ENCODE data around the gene ZBTB25.

The ZBTB25 gene

GRCh38 chr14:64515053-64515452, 11.4 kb upstream of the ZBTB25 start:
- DNase-seq: no peak

- DNase-seq: no peak
Observed at GRCh38 chr14:64513271-64513670, 9.6 kb upstream of the ZBTB25 start.

- peak; percentile 55 for DNase-seq
Observed at GRCh38 chr14:64510825-64511671, 7.4 kb upstream of the ZBTB25 start.

GRCh38 chr14:64509036-64509435, 5.4 kb upstream of the ZBTB25 start:
- DNase-seq: no peak

- DNase-seq: no peak
Observed at GRCh38 chr14:64508215-64508776, 4.7 kb upstream of the ZBTB25 start.

GRCh38 chr14:64507376-64508156, 3.9 kb upstream of the ZBTB25 start:
- DNase-seq: no peak

GRCh38 chr14:64506721-64507120, 3.1 kb upstream of the ZBTB25 start:
- no peak for DNase-seq

- DNase-seq: peak; percentile 91
Observed at GRCh38 chr14:64504897-64505794, 1.5 kb upstream of the ZBTB25 start.

- DNase-seq: peak; percentile 88
Observed at GRCh38 chr14:64504310-64504896, 765 bp upstream of the ZBTB25 start, which contains the start of gene ZBTB1. Gene ZBTB1, plus strand, starts transcription at chr14:64504770. Its CDS starts 16,735 bp downstream, at chr14:64521505.

GRCh38 chr14:64502887-64503433, 678 bp downstream of the ZBTB25 start:
- DNase-seq: no peak

GRCh38 chr14:64502456-64502855, 1.2 kb downstream of the ZBTB25 start:
- no peak for DNase-seq

GRCh38 chr14:64501411-64502171, 2.0 kb downstream of the ZBTB25 start:
- peak; percentile 70 for DNase-seq

GRCh38 chr14:64500088-64500487, 3.5 kb downstream of the ZBTB25 start:
- DNase-seq: no peak

- DNase-seq: no peak
Observed at GRCh38 chr14:64496764-64497163, 6.9 kb downstream of the ZBTB25 start.

GRCh38 chr14:64495252-64495651, 8.4 kb downstream of the ZBTB25 start:
- DNase-seq: no peak

GRCh38 chr14:64493455-64493854, 10.2 kb downstream of the ZBTB25 start:
- no peak for DNase-seq

GRCh38 chr14:64491637-64492036, 12.0 kb downstream of the ZBTB25 start:
- no peak for DNase-seq

- no peak for DNase-seq
Observed at GRCh38 chr14:64488590-64489099, 15.0 kb downstream of the ZBTB25 start.

- peak; percentile 21 for DNase-seq
Observed at GRCh38 chr14:64478634-64479250, 24.9 kb downstream of the ZBTB25 start.

GRCh38 chr14:64476438-64476837, 27.2 kb downstream of the ZBTB25 start:
- no peak for DNase-seq
